Activated CD4-positive, CD25-positive, alpha-beta regulatory T cell (primary cell): ENCODE data around the gene RPRM.
"Not testable (repeated sequence)": the region's sequence is repeated elsewhere in the genome, so short reads cannot be mapped to it uniquely, and the experiment has no call there.

Experiments
- DNase-seq, 4 experiments: peaks; one replicate each; lab custom pipeline; 2025; lab: John Stamatoyannopoulos, UW

The RPRM gene

GRCh38 chr2:153455861-153456260 is 22.7 kb downstream of the RPRM start:
- no peak for DNase-seq

GRCh38 chr2:153455403-153455802 is 23.2 kb downstream of the RPRM start:
- no peak for DNase-seq

GRCh38 chr2:153451611-153452010 is 27.0 kb downstream of the RPRM start:
- DNase-seq = no peak

- no peak for DNase-seq
Observed at GRCh38 chr2:153443106-153443505, 35.5 kb downstream of the RPRM start.

- not testable (repeated sequence) for DNase-seq
Observed at GRCh38 chr2:153442616-153443015, 35.9 kb downstream of the RPRM start.

GRCh38 chr2:153440090-153440489 is 38.5 kb downstream of the RPRM start:
- DNase-seq = not testable (repeated sequence)

- no peak for DNase-seq
Observed at GRCh38 chr2:153433403-153433802, 45.2 kb downstream of the RPRM start.

- DNase-seq = no peak
Observed at GRCh38 chr2:153432381-153432780, 46.2 kb downstream of the RPRM start.

GRCh38 chr2:153431114-153431513 is 47.4 kb downstream of the RPRM start:
- no peak for DNase-seq
